RWPE1 (cell line): ENCODE data around the gene ZNF316.

Experiments
- CTCF ChIA-PET: fragments of 350-600 bp; sonication (Branson Sonifier 250); formaldehyde crosslinking; extraction: SDS; loops from one replicate; lab custom pipeline; 2021; lab: Yijun Ruan, JAX
- POLR2A ChIA-PET: fragments of 400-600 bp; formaldehyde crosslinking; extraction: SDS; loops from one replicate; lab custom pipeline; 2020; ENCODE audit warnings: antibody characterized with exemption; ENCODE audit not compliant: low non-redundant PET; lab: Yijun Ruan, JAX
- DNase-seq: peaks from one replicate; pipeline ENCODE4 v3.0.0; 2012; ENCODE audit warnings: low spot score
- H3K27ac ChIP-seq: fragments of 450-650 bp; 2 replicates; pipeline ENCODE4 v1.5.1; 2017
- TF ChIP-seq, protein P1 (sequence below): fragments of 450-650 bp; conservative IDR thresholded peaks from 2 replicates; pipeline ENCODE4 v1.5.1; 2017; ENCODE audit warnings: low read depth, mild to moderate bottlenecking

Gene ZNF316

DNA sequence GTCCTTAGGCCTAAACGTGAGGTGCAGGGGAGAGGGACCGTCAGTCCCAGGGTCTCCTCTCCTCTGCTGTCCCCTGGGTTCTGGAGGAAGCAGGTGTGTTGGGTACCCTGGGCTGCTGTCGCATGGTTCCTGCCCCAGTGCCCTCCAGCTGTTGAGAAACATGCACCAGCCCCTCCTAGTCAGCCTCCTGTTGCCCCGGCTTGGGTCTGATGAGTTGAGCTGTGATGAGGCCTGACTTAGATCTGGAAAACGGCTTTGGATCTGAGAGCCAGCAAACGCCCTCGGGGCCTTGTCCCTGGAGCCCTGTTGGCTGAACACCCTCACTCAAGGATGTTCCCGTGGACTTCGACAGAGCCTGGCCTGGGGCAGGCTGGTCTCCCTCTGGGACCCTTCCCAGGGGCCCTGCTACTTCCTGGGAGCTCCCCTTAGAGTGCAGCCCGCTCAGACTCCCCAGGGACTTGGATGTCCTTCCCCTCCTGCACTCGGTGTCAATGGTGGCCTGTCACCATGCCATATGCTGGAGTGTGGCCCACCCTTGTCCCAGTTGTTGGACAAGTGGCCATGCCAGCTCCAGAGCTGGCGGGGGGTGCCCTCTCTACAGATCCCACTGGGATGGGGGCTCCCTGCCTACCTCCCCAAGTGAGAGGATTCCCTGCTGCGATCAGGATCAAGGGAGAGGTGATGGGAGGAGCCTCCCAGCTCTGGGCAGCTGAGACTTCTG is 12.3 kb downstream of the ZNF316 start:
- TF ChIP-seq, protein P1, sequence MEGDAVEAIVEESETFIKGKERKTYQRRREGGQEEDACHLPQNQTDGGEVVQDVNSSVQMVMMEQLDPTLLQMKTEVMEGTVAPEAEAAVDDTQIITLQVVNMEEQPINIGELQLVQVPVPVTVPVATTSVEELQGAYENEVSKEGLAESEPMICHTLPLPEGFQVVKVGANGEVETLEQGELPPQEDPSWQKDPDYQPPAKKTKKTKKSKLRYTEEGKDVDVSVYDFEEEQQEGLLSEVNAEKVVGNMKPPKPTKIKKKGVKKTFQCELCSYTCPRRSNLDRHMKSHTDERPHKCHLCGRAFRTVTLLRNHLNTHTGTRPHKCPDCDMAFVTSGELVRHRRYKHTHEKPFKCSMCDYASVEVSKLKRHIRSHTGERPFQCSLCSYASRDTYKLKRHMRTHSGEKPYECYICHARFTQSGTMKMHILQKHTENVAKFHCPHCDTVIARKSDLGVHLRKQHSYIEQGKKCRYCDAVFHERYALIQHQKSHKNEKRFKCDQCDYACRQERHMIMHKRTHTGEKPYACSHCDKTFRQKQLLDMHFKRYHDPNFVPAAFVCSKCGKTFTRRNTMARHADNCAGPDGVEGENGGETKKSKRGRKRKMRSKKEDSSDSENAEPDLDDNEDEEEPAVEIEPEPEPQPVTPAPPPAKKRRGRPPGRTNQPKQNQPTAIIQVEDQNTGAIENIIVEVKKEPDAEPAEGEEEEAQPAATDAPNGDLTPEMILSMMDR: no peak
- POLR2A ChIA-PET: no interaction called here
- no peak overlapping the region for H3K27ac ChIP-seq
- CTCF ChIA-PET: interaction anchor here (0.6 kb wide), 1 partner anchor 17 kb away, joined by 4 read pairs; no protein-coding TSS in a partner anchor
- DNase-seq: no peak

DNA sequence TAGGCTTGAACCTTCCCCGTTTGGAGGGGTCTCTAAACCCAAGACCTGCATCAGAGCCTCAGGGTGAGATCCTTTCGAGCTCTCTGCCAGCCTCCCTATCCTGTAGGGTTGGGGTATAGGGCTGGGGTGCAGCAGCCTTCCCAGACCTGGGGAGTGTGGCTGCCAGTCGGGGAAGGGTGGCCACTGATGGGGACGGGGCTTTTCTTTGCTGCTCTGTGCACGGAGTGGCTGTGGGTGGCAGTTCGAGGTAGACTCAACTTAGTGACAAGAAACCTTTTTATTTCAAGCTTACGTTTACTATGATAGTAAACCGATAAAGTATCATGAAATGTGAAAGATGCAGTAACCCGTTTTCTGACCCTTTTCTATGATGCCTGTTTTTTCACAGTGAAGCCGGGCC is 13.0 kb downstream of the ZNF316 start:
- ChIA-PET CTCF (no interaction called here), POLR2A (no interaction called here)
- no peak for DNase-seq
- TF ChIP-seq, protein P1: no peak
- no peak overlapping the region for H3K27ac ChIP-seq

DNA sequence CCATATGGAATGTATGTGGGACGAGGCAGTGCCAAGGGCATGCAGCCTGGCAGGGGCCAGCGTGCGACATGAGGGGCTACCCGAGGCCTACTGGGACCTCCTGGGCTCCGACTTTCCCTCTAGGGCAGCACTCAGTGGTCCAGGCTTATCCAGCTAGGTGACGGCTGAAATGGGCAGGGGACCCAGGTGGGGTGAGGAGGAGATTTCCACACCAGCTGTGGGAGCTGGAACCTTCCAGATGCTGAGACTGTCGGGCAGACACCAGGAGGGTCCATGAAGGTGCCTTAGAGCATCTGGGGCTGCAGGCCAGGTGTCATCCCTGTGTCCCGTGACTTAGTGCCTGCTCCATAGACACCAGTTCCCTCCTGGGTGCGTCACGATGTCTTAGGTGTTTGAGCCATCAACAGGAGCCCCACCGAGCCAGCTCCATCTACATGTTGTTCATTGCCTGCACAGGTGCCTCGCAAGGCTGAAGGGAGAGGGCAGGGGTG is 13.4 kb downstream of the ZNF316 start:
- H3K27ac ChIP-seq: no peak overlapping the region
- POLR2A ChIA-PET: no interaction called here
- TF ChIP-seq, protein P1: no peak
- no peak for DNase-seq
- CTCF ChIA-PET: no interaction called here

DNA sequence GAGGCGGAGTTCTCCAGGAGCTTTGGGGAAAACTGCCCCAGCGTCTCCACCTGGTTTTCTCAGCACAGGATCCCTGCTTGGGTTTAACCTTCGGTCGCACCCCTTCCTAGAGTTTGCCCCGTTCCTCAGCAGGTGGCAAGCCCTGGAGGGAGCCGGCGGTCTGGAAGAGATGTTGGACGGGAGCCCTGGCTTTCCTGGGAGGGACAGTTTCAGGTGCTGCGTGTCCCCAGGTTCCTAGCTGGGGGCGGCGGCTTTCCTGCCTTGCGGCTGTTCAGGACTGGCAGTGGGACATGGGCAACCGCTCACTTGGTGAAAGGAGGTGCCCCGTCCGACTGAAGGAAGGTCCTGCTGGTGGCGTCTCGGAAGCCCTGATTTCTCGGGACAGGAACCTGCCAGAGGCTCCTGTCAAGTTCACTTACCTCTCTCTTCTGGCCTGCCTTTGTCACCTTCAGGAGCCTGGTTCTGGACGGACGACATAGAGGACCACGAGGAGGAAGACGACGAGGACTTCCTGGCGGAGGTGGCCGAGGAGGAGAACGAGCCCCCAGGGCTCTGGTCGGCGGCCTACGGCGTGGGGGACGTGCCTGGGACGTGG is 14.8 kb downstream of the ZNF316 start:
- no peak for DNase-seq
- POLR2A ChIA-PET: no interaction called here

DNA sequence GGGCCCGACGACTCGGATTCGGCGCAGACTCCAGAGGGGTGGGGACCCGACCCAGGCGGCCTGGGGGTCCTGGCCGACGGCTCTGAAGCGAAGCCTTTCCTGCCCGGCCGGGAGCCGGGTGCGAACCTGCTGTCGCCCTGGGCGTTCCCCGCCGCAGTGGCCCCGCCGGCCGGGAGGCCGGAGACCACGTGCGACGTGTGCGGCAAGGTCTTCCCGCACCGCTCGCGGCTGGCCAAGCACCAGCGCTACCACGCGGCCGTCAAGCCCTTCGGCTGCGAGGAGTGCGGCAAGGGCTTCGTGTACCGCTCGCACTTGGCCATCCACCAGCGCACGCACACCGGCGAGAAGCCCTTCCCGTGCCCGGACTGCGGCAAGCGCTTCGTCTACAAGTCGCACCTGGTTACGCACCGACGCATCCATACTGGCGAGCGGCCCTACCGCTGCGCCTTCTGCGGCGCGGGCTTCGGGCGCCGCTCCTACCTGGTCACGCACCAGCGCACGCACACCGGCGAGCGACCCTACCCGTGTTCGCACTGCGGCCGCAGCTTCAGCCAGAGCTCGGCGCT is 15.4 kb downstream of the ZNF316 start:
- POLR2A ChIA-PET: no interaction called here
- DNase-seq: no peak
- H3K27ac ChIP-seq: no peak overlapping the region
- CTCF ChIA-PET: interaction anchor here (0.6 kb wide), 1 partner anchor 13 kb away, joined by 3 read pairs; no protein-coding TSS in a partner anchor
- TF ChIP-seq, protein P1: no peak

More for the DNA sequence above, 14.8 kb downstream of the ZNF316 start:
- CTCF ChIA-PET: no interaction called here
- no peak overlapping the region for H3K27ac ChIP-seq
- TF ChIP-seq, protein P1: no peak
